Mesothelial cell of epicardium (in vitro differentiated cells): Measurements from ENCODE around the gene RNMT. TPM values are rescaled to one million over a fixed set of nuclear protein-coding genes. Genes with fewer than 3 reads are reported as not detected.

Experiments
- DNase-seq, 2 experiments: peaks; one replicate each; pipeline ENCODE4 v3.0.0; 2021; ENCODE audit warnings: low spot score in 2 of 2; ENCODE audit not compliant: unreplicated experiment in 2 of 2
- H3K27ac Mint-ChIP-seq: 2 replicates; pipeline ENCODE4 v1.8.0; 2021; ENCODE audit warnings: mixed read lengths
- H3K27me3 Mint-ChIP-seq: 2 replicates; pipeline ENCODE4 v1.8.0; 2021; ENCODE audit warnings: low read depth, mixed read lengths
- H3K36me3 Mint-ChIP-seq: 2 replicates; pipeline ENCODE4 v1.8.0; 2021; ENCODE audit warnings: mixed read lengths
- H3K4me1 Mint-ChIP-seq: 2 replicates; pipeline ENCODE4 v1.8.0; 2021; ENCODE audit warnings: mixed read lengths
- H3K4me3 Mint-ChIP-seq: 2 replicates; pipeline ENCODE4 v1.8.0; 2021; ENCODE audit warnings: mild to moderate bottlenecking, moderate library complexity, mixed read lengths
- H3K9me3 Mint-ChIP-seq: 2 replicates; pipeline ENCODE4 v1.8.0; 2021; ENCODE audit warnings: mixed read lengths
- CTCF ChIP-seq: fragments of 200-600 bp; sonication (generic); IDR thresholded peaks from one replicate; pipeline ENCODE4 v1.5.0; 2021; ENCODE audit warnings: antibody characterized with exemption; ENCODE audit not compliant: unreplicated experiment
- total RNA-seq: library from RNA; stranded (reverse); gene quantifications from 3 replicates; pipeline ENCODE4 v1.2.1, GENCODE V29; 2021

RNMT gene
- total RNA-seq, 1 donor from 2014 or later, result 51.6 TPM

- H3K27ac Mint-ChIP-seq, result no peak overlapping the region
- peaks cover 16% of the 10 kb centered on the region for H3K4me1 Mint-ChIP-seq
- H3K4me3 Mint-ChIP-seq, result no peak overlapping the region
- no peaks in the 10 kb centered on the region for H3K9me3 Mint-ChIP-seq
- DNase-seq, result no peak
- H3K27me3 Mint-ChIP-seq, result peaks cover 2% of the 10 kb centered on the region
- TF ChIP-seq CTCF, result no peak
- no peaks in the 10 kb centered on the region for H3K36me3 Mint-ChIP-seq
Measured at GRCh38 chr18:13811993-13812392, 85.5 kb downstream of the RNMT start.

GRCh38 chr18:13813271-13813849 is 86.9 kb downstream of the RNMT start:
- peak in 1 of 2 experiments; percentile 75 for DNase-seq
- Mint-ChIP-seq H3K9me3 (no peaks in the 10 kb centered on the region), H3K36me3 (no peaks in the 10 kb centered on the region), H3K4me1 (peaks cover 16% of the 10 kb centered on the region), H3K27me3 (peaks cover 2% of the 10 kb centered on the region), H3K27ac (no peak overlapping the region), H3K4me3 (no peak overlapping the region)
- TF ChIP-seq CTCF, result peak; percentile 78

Other genes with a start within 250 kb of the RNMT start
- gene FAM210A, start 115 bp upstream of the RNMT start, total RNA-seq, result 14.7 to 17.1 TPM (median 16.6 TPM) in 3 replicates
- gene MC5R, start 97.5 kb downstream of the RNMT start, total RNA-seq, result not detected in 3 replicates
- not detected in 3 replicates for gene MC2R, start 188.9 kb downstream of the RNMT start, total RNA-seq